RWPE2 (cell line): ENCODE measurements around the gene CFD.

Source experiments
- ATAC-seq: fragments of 200-7000 bp; cut with Tn5 transposase; 3 replicates; pipeline ENCODE4 v1.9.1; 2021; ENCODE audit warnings: low read depth
- DNase-seq: peaks from one replicate; pipeline ENCODE4 v3.0.0-alpha.2; 2020; ENCODE audit warnings: low spot score
- H3K27ac ChIP-seq: fragments of 450-650 bp; 2 replicates; pipeline ENCODE4 v1.5.1; 2017; ENCODE audit warnings: mild to moderate bottlenecking; ENCODE audit not compliant: poor library complexity, severe bottlenecking
- H3K27me3 ChIP-seq: fragments of 250-450 bp; sonication (Bioruptor Pico); 2 replicates; pipeline ENCODE4 v1.5.1; 2021; ENCODE audit warnings: mild to moderate bottlenecking, moderate library complexity; ENCODE audit not compliant: insufficient read depth, poor library complexity, severe bottlenecking
- H3K36me3 ChIP-seq: fragments of 250-450 bp; sonication (Bioruptor Pico); 2 replicates; pipeline ENCODE4 v1.5.1; 2020; ENCODE audit warnings: low read depth, mild to moderate bottlenecking, moderate library complexity
- H3K4me1 ChIP-seq: fragments of 250-450 bp; sonication (Bioruptor Pico); 2 replicates; pipeline ENCODE4 v1.5.1; 2021; ENCODE audit warnings: mild to moderate bottlenecking, moderate library complexity; ENCODE audit not compliant: insufficient read depth, poor library complexity, severe bottlenecking
- H3K4me3 ChIP-seq: fragments of 250-450 bp; sonication (Bioruptor Pico); 2 replicates; pipeline ENCODE4 v1.5.1; 2021; ENCODE audit warnings: mild to moderate bottlenecking, moderate library complexity; ENCODE audit not compliant: severe bottlenecking
- H3K9me3 ChIP-seq: fragments of 250-450 bp; sonication (Bioruptor Pico); 2 replicates; pipeline ENCODE4 v1.5.1; 2021; ENCODE audit warnings: mild to moderate bottlenecking, moderate library complexity; ENCODE audit not compliant: severe bottlenecking
- TF ChIP-seq, protein P1 (sequence below): fragments of 450-650 bp; IDR thresholded peaks from one replicate; pipeline ENCODE4 v1.5.1; 2017; ENCODE audit warnings: mild to moderate bottlenecking, moderate library complexity; ENCODE audit not compliant: poor library complexity, severe bottlenecking

Gene CFD

DNA sequence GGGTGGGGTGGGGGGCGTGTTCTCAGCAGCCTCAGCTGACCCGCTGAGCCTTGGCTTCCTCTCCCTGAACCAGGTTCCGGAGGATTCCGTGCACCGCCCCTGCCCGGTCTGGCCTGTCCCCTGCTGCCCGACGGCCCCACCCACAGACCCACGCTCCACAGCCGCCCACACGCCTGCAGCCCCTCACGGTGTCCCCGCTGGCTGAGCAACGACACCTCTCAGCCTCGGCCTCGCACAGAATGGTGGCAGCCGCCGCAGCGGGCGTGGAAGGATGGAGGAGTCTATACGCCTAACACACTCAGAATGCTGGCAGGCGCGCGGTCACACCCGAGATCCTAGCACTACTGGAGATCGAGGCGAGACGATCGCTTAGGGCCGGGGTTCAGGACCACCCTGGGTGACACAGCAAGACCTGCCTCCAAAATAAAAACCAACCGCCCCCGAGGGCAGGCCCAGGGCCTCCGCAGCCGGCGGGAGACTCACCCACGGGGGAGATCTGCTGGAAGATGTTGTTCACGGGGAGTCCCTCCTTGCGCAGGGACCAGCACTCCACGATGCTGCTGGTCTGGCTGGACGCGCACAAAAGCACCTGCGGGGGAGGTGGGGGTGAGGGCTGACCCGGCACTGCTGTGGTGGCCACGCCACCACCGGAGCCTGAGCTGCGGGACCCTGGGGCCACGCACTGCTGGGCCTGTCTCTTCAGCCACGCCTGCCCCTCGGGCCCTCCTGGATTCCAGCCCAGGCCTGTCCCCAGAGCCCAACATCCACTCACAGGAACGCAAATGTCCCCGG, 25.2 kb downstream of the CFD start:
- no peaks in the 10 kb centered on the region for H3K27me3 ChIP-seq

DNA sequence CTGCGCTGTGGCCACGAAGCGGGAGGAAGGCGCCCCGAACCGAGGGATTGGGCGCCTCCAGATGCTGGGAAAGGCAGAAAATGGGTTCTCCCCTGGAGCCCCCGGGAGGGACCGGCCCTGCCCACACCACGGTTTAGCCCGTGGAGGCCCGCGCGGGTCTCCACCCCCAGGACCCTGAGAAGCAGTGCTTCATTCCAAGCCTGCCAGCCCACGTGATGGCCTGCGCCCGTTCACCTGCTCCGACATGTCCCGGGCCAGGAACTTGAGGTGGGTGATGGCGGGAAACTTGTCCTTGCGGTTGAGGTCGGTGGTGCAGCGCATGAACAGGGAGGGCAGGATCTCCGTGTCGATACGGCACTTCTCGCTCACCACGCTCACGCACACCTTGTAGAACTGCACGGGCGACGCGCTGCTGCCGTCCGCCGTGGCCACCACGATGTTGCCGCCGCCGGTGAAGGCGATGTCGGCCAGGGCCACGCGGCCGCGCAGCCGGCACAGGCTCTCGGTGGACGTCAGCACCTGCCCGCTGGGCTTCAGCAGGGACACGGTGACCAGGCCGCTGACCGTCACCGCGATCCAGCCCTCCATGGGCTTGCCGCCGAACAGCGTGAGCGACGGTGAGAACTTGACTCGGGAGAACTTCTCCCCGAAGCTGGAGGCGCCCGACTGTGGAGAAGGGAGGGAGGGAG, 26.2 kb downstream of the CFD start:
- TF ChIP-seq, protein P1, sequence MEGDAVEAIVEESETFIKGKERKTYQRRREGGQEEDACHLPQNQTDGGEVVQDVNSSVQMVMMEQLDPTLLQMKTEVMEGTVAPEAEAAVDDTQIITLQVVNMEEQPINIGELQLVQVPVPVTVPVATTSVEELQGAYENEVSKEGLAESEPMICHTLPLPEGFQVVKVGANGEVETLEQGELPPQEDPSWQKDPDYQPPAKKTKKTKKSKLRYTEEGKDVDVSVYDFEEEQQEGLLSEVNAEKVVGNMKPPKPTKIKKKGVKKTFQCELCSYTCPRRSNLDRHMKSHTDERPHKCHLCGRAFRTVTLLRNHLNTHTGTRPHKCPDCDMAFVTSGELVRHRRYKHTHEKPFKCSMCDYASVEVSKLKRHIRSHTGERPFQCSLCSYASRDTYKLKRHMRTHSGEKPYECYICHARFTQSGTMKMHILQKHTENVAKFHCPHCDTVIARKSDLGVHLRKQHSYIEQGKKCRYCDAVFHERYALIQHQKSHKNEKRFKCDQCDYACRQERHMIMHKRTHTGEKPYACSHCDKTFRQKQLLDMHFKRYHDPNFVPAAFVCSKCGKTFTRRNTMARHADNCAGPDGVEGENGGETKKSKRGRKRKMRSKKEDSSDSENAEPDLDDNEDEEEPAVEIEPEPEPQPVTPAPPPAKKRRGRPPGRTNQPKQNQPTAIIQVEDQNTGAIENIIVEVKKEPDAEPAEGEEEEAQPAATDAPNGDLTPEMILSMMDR, result no peak
- ATAC-seq (no peak), DNase-seq (no peak)
- no peak overlapping the region for H3K4me3 ChIP-seq
- H3K27me3 ChIP-seq, result no peaks in the 10 kb centered on the region
- H3K27ac ChIP-seq, result no peak overlapping the region
- no peaks in the 10 kb centered on the region for H3K4me1 ChIP-seq
- no peaks in the 10 kb centered on the region for H3K9me3 ChIP-seq
- H3K36me3 ChIP-seq, result peaks cover 46% of the 10 kb centered on the region

More for the DNA sequence above, 25.2 kb downstream of the CFD start:
- H3K4me3 ChIP-seq, result no peak overlapping the region
- no peak for ATAC-seq
- no peak overlapping the region for H3K27ac ChIP-seq
- DNase-seq, result no peak
- H3K4me1 ChIP-seq, result no peaks in the 10 kb centered on the region
- TF ChIP-seq, protein P1, result no peak
- no peaks in the 10 kb centered on the region for H3K9me3 ChIP-seq
- H3K36me3 ChIP-seq, result peaks cover 39% of the 10 kb centered on the region

DNA sequence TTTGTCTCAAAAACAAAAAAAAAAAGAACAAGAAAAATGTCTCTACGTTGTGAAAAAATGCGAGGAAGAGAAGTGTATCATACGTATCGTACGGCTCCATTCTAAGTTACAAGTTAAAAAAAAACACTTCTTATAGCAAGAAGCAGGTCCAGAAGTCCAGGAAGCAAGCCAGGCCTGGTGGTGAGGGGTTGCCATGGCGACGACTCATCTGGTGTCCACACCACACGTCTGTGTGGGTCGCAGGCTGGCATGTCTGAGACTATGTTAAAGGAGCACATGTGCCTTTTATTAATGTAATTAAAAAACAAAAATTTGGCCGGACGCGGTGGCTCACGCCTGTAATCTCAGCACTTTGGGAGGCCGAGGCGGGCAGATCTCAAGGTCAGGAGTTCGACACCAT, 27.6 kb downstream of the CFD start:
- H3K27ac ChIP-seq, result no peak overlapping the region
- TF ChIP-seq, protein P1, result no peak
- peaks cover 37% of the 10 kb centered on the region for H3K36me3 ChIP-seq
- no peak overlapping the region for H3K4me3 ChIP-seq
- H3K27me3 ChIP-seq, result no peaks in the 10 kb centered on the region
- DNase-seq, result no peak
- no peaks in the 10 kb centered on the region for H3K4me1 ChIP-seq
- no peak for ATAC-seq
- no peaks in the 10 kb centered on the region for H3K9me3 ChIP-seq

DNA sequence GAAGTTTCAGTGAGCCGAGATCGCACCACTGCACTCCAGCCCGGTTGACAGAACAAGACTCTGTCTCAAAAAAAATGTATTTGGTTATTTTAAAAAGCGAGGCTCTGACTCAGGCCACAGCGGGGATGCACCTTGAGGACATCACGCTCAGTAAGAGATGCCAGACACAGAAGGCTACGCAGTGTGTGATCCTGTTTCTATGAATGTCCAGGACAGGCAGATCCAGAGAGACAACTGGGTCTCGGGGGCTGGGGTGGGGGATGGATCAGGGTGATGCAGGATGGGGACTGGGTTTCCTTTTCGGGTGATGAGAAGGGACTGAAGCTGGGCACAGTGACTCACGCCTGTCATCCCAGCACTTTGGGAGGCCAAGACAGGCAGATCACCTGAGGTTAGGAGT, 28.1 kb downstream of the CFD start:
- no peaks in the 10 kb centered on the region for H3K27me3 ChIP-seq
- TF ChIP-seq, protein P1, result no peak
- H3K9me3 ChIP-seq, result no peaks in the 10 kb centered on the region
- no peak overlapping the region for H3K27ac ChIP-seq
- H3K36me3 ChIP-seq, result peaks cover 32% of the 10 kb centered on the region
- H3K4me1 ChIP-seq, result no peaks in the 10 kb centered on the region
- DNase-seq, result no peak
- H3K4me3 ChIP-seq, result no peak overlapping the region
- no peak for ATAC-seq
